Left ventricle myocardium superior (tissue), 1 donor: ENCODE data around the gene IRF4. TPM values are rescaled to one million over a fixed set of nuclear protein-coding genes. Genes with fewer than 3 reads are reported as not detected.
A peak's percentile ranks its signal among the peaks of the same experiment; 100 is the strongest.

Source experiments
- ATAC-seq: fragments of 200-7000 bp; cut with Tn5 transposase; one replicate; pipeline ENCODE4 v1.9.1; 2020; ENCODE audit warnings: mild to moderate bottlenecking, moderate library complexity
- DNase-seq: peaks from one replicate; pipeline ENCODE4 v3.0.0-alpha.2; 2020
- intact Hi-C: fragments of 100-400 bp; cut with micrococcal nuclease; formaldehyde crosslinking; loops from one replicate; pipeline ENCODE4 v1.11.0; 2022
- long read RNA-seq: library from polyadenylated mRNA; unstranded; transcript quantifications from one replicate; pipeline ENCODE4 v2.0.0, GENCODE V29; 2021
- total RNA-seq: library from RNA; stranded (reverse); fragmentation: NEBNext Ultra II Directional; extraction: Animal tissue kit (Norgen Biotek cat#: 25700); gene quantifications from one replicate; pipeline ENCODE4 v1.2.1, GENCODE V29; 2021
- donor health status: DM: no; HTN: yes; CAD: no; lungs with severe emphysema.

IRF4 gene
- total RNA-seq = 0.32 TPM
- long read RNA-seq, full-length matches to known transcripts = 1 of 2 reads
- long read RNA-seq, partial matches to known transcripts = 1 of 2 reads
- long read RNA-seq, other reads (novel, unspliced or antisense) = 0 of 2 reads

- intact Hi-C loops = no loop called here
- ATAC-seq (peak; percentile 51), DNase-seq (no peak)
These were observed at the start of gene IRF4 for GRCh38 chr6:391559-392440. Gene IRF4, plus strand, starts transcription at chr6:391752. Its CDS starts 1,401 bp downstream, at chr6:393153.

- no peak for ATAC-seq
- intact Hi-C loops = no loop called here
These were observed 49.4 kb upstream of the IRF4 start for GRCh38 chr6:341914-342831.

GRCh38 chr6:342832-343179 is 48.7 kb upstream of the IRF4 start:
- no peak for DNase-seq
- intact Hi-C loops = no loop called here
- ATAC-seq = no peak

More at GRCh38 chr6:341914-342831, 49.4 kb upstream of the IRF4 start:
- DNase-seq = peak; percentile 26

DNA sequence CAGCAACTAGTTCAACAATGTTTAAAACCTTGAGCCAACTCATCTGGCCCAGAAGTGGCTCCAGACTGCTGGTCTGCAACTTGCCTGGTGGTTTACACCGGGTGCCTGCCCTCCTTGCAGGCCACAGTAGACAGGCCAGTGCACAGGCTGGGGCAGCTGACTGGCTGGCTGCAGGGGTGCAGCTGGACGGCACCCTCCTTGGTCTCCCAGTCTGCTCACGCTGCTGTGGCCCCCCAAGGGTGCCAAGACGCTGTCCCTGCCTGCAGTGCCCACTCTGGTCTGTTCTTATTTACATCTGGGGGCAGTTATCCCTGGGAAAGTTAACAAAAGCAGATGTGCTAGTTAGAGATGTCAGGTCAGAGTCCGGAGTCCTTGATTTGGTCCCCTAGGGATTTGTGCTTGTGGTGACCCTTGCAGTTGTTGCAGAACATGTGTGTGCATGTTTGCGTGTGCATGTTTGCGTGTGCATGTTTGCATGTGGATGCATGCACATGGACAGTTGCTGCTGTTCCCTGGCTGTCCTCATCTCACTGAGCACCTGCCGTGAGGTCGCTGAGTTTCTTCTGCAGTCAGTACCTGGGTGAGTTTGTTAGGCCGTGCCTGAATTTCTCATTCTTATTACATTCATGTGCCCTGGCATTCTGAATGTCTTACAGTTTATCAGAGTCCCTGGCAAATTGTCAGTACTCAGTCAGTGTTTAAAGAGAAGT is 48.2 kb upstream of the IRF4 start:
- ATAC-seq (no peak), DNase-seq (no peak)
- intact Hi-C loops = no loop called here

DNA sequence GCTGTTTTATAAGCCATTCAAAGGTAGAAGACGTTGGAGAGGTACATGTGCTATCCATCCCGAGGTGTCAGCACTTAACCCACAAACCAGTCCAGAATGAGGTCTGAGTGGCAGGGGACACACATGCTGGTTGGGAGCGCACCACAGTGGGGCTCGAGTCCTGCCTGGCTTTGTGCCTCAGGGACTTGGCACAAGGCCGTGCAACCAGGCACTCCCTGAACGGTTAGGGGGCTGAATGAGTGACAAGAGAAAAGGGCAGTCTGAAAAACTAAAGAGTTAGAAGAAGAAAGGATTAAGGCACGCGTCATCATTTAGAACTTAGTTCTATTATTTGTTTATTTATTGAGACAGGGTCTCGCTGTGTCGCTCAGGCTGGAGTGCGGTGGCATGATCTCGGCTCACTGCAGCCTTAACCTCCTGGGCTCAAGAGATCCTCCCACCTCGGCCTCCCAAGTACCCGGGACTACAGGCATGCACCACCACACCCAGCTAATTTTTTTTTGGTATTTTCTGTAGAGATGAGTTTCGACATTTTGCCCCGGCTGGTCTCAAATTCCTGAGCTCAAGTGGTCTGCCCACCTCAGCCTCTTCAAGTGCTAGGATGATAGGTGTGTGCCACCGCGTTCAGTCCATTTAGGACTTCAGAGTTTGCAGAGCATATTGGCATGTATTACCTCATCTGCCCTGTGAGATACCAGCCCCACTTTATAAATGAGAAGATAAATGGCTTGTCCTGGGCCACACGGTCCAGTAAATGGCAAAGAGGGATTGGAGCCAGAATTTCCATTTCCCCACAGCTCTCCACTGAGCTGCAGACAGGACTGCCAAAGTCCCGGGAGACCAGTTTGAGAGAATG is 47.4 kb upstream of the IRF4 start:
- intact Hi-C loops = no loop called here
- ATAC-seq (peak; percentile 75), DNase-seq (peak; percentile 79)

DNA sequence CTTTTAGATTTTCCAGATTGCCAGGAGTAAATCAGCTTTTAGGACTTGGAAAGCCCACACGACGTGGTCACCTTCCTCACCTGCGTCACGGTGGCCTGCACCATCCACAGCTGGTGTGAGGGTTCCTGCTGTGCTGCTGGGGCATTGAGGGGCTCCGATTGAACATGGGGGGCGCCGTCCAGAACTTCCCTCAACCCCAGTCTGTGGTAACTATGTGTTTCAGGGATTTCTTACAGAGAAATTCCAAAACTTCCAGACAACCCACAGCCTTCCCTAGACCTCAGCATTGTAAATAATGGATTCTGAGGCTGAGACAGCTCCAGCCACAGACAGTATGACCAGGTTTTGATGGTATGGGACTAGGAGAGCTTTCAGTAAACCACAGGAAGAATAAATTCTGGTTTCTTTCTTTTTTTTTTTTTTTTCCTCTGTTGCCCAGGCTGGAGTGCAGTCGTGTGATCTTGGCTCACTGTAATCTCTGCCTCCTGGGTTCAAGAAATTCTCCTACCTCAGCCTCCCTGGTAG is 46.7 kb upstream of the IRF4 start:
- ATAC-seq = no peak
- no peak for DNase-seq
- intact Hi-C loops = no loop called here

GRCh38 chr6:345747-346385 is 45.7 kb upstream of the IRF4 start:
- ATAC-seq = no peak
- intact Hi-C loops = no loop called here
- DNase-seq = no peak

GRCh38 chr6:346386-347030 is 45.0 kb upstream of the IRF4 start:
- intact Hi-C loops = no loop called here
- ATAC-seq = no peak
- DNase-seq = peak; percentile 52

GRCh38 chr6:347232-347631 is 44.3 kb upstream of the IRF4 start:
- DNase-seq = no peak
- intact Hi-C loops = no loop called here
- no peak for ATAC-seq

DNA sequence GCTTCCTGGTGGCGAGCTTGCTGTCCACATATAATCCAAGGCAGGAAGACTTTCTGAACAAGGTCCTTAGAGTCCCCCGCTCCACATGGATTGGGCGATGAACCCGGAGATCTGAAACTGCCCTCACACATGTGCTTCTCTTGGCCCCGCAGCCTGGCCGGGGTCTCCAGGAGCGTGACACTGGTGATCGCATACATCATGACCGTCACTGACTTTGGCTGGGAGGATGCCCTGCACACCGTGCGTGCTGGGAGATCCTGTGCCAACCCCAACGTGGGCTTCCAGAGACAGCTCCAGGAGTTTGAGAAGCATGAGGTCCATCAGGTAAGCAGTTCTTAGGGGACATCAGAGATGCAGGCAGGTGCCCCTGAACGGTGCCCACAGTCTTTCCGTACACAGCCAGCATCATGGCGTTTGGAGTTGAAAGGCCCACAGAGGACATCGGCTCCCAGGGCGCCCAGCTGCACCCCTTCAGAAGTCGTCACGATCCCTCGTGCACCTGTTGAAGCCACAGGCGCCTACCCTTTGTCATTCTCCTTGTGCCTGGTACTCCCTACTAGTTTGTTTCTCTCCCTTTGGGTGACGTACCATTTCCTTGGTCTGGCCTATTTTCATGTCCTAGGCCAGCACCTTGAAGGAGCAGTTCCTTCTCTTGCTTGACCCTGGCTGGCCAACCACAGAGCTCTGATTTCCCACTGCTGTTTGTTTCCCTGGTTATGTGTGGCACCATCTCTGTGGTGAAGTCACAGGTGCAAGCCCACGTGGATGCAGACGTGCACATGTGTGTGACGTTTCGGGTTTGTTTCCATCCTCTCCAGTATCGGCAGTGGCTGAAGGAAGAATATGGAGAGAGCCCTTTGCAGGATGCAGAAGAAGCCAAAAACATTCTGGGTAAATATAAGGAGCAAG is 43.3 kb upstream of the IRF4 start:
- intact Hi-C loops = no loop called here
- peak; percentile 28 for DNase-seq
- no peak for ATAC-seq

DNA sequence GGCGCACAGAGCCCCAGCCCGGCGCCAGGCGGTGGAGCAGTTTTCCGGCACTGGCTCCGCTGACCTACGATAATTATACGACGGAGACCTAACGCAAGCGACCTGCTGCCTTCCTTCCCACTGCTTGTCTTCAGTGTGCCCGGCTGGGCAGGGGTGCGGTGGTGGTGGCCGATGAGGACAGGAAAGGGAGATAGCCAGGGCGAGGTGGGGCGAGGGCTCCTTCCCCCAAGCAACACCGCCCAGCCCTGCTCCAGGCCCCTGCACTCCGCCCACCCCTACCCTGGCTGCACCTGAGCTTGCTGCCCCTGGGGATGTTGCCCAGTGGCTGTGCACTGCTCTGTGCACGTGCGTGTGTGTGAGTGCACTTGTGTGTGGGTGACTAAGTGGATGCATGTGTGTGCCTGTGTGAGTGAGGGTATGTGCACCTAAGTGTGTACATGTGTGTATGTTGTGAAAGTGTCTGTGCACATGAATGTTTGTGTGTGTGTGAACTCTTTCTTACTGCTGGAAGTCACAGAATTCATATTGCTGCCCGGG is 42.6 kb upstream of the IRF4 start:
- ATAC-seq = no peak
- intact Hi-C loops = no loop called here
- peak; percentile 33 for DNase-seq

DNA sequence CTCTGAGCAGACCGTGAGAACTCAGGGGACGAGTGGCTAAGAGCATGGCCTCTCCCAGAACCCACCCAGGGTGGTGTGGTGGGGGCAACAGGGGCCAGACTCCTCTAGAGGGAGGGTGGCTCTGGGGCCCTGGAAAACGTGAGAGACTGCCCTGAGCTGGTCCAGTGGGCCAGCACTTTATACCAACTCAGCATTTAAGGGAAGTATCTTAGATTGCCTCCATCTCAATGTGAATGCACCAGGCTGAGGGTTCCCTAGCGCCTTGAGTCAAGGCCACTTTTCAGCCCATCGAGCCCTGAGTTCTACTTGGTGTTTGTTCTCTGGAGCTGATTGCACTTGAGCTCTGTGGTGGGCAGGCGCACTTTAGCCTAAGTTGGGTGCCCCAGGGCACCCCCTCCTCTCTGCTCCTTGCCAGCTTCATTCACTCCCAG is 42.0 kb upstream of the IRF4 start:
- ATAC-seq = no peak
- DNase-seq = no peak

DNA sequence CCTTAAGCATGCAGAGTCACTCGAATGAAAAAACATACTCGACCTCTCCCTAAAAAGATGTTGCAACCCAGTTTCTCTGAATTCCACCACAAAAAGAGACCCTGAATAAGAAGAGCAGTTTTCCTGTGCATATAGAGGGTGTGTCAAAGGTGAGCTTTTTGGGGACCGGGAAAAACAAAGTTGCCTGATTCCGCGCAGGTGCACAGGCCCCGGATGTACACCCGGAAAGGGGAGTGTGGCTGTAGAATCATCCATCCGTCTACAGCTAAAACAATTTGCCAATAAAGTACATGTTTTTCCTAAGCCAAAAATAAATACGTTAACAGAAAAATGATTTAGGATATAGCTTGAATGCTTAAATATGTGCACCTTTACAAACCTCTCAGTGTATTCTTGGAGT is 41.2 kb upstream of the IRF4 start:
- intact Hi-C loops = no loop called here
- no peak for DNase-seq
- ATAC-seq = no peak

More for the DNA sequence above, 42.0 kb upstream of the IRF4 start:
- intact Hi-C loops = no loop called here

DNA sequence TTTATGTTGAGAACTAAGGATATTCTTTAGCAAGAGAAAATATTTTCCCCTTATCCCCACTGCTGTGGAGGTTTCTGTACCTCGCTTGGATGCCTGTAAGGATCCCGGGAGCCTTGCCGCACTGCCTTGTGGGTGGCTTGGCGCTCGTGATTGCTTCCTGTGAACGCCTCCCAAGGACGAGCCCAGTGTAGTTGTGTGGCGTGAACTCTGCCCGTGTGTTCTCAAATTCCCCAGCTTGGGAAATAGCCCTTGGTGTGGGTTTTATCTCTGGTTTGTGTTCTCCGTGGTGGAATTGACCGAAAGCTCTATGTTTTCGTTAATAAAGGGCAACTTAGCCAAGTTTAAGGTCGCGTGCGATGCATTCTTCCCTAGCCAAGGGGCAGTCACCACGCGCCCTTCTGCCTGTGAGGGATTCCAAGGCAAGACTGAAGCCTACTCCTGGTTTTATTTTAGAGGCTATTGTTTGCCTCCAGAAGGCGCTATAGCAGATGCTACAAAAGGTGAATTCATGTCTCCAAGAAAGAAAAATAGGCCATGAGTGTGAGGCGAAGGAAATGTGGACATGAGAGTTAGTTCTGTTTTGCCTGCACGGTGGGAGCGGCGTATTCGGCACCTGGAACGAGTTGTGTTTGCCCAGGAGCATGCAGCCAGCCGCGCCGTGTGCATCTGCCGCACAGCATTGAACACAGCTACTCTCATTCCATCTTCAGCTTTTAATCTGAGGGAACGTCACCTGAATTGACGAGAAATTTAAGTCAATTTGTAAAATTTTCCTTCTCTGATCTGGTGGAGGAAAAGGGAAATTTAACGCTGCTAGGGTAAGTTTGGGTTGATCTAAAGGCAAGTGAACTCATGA is 40.3 kb upstream of the IRF4 start:
- ATAC-seq (no peak), DNase-seq (peak; percentile 31)
- intact Hi-C loops = no loop called here

DNA sequence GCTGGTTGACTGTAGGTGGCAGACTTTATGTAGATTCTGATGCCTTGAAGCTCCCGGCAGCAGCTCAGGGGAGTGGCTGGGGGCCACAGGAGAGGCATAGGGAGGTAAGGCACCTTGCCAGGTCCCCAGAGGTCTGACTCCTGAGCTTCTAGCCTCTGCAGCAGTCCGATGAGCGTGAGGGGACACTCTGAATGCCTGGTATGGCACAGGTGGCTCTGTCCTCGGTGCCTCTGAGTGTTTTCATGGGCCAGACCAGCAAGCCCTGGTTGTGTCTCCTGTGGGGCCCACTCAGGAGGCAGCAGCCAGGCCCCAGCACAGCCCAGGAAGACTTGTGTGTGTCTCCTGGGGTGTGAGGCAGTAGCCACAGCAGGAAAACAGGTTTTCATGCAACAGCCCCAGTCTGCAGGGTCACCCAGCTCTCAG is 39.7 kb upstream of the IRF4 start:
- intact Hi-C loops = no loop called here
- ATAC-seq = no peak
- peak; percentile 32 for DNase-seq
